Endodermal cell (in vitro differentiated cells): ENCODE results near the gene TAX1BP1. TPM values are rescaled to one million over a fixed set of nuclear protein-coding genes. Genes with fewer than 3 reads are reported as not detected.

Experiments used
- DNase-seq: peaks from one replicate; pipeline ENCODE4 v3.0.0-alpha.2; 2017
- H3K27ac ChIP-seq: 2 replicates; pipeline ENCODE4 v1.5.1; 2013; ENCODE audit warnings: mild to moderate bottlenecking, low read depth, low read length, moderate library complexity
- H3K27me3 ChIP-seq: 2 replicates; pipeline ENCODE4 v1.6.1; 2013; ENCODE audit warnings: mild to moderate bottlenecking, low read length, moderate library complexity; ENCODE audit not compliant: insufficient read depth, control insufficient read depth, poor library complexity, severe bottlenecking
- H3K36me3 ChIP-seq: 2 replicates; pipeline ENCODE4 v1.7.0; 2013; ENCODE audit warnings: mild to moderate bottlenecking, low read length, moderate library complexity; ENCODE audit not compliant: control insufficient read depth, insufficient read depth
- H3K4me1 ChIP-seq: one replicate; pipeline ENCODE4 v1.7.0; 2013; ENCODE audit warnings: low read length; ENCODE audit not compliant: control insufficient read depth, insufficient read depth
- H3K4me3 ChIP-seq: 2 replicates; pipeline ENCODE4 v1.5.1; 2013; ENCODE audit warnings: mild to moderate bottlenecking, low read length, moderate library complexity
- H3K9ac ChIP-seq: 2 replicates; pipeline ENCODE4 v1.6.1; 2013; ENCODE audit warnings: mild to moderate bottlenecking, low read length, moderate library complexity; ENCODE audit not compliant: poor library complexity, severe bottlenecking; ENCODE audit errors: extremely low read depth
- H3K9me3 ChIP-seq: 2 replicates; pipeline ENCODE4 v1.6.1; 2013; ENCODE audit warnings: mild to moderate bottlenecking, low read length, moderate library complexity; ENCODE audit not compliant: control insufficient read depth
- H3K27ac Mint-ChIP-seq: 2 replicates; pipeline ENCODE4 v1.8.0; 2020; ENCODE audit warnings: mixed read lengths
- H3K27me3 Mint-ChIP-seq: 2 replicates; pipeline ENCODE4 v1.8.0; 2021; ENCODE audit warnings: mild to moderate bottlenecking, mixed read lengths; ENCODE audit not compliant: insufficient read depth
- H3K36me3 Mint-ChIP-seq: 2 replicates; pipeline ENCODE4 v1.8.0; 2020; ENCODE audit warnings: low read depth, mixed read lengths
- H3K4me1 Mint-ChIP-seq: 2 replicates; pipeline ENCODE4 v1.8.0; 2020; ENCODE audit warnings: mixed read lengths
- H3K4me3 Mint-ChIP-seq: 2 replicates; pipeline ENCODE4 v1.8.0; 2020; ENCODE audit warnings: mild to moderate bottlenecking, moderate library complexity, mixed read lengths
- H3K9me3 Mint-ChIP-seq: 2 replicates; pipeline ENCODE4 v1.8.0; 2020; ENCODE audit warnings: mild to moderate bottlenecking, mixed read lengths
- WGBS, 2 experiments: methylation state at CpG; one replicate each; pipeline versions ENCODE4 v1.1.5 to v1.1.7; 2013; ENCODE audit warnings: missing lambda C conversion rate in 2 of 2, mixed read lengths in 1 of 2; ENCODE audit not compliant: insufficient coverage in 1 of 2, insufficient read length in 1 of 2; 5-methylcytosine and 5-hydroxymethylcytosine counted together
- total RNA-seq, 2 donors: library from RNA; stranded (reverse); fragmentation: NEBNext Ultra II Directional in 1 of 2; extraction: Animal tissue kit (Norgen Biotek cat#: 25700) in 1 of 2; gene quantifications; 2 replicates in 1 of 2; 3 replicates in 1 of 2; pipeline ENCODE4 v1.2.1, GENCODE V29; 2021
- TF ChIP-seq, protein P1 (sequence below): fragments of 200-600 bp; sonication (generic); conservative IDR thresholded peaks from 2 replicates; pipeline ENCODE4 v1.5.0; 2021; ENCODE audit warnings: antibody characterized with exemption, mild to moderate bottlenecking

Gene TAX1BP1
- total RNA-seq, 2 donors from 2014 or later, result 100 to 114 TPM

DNA sequence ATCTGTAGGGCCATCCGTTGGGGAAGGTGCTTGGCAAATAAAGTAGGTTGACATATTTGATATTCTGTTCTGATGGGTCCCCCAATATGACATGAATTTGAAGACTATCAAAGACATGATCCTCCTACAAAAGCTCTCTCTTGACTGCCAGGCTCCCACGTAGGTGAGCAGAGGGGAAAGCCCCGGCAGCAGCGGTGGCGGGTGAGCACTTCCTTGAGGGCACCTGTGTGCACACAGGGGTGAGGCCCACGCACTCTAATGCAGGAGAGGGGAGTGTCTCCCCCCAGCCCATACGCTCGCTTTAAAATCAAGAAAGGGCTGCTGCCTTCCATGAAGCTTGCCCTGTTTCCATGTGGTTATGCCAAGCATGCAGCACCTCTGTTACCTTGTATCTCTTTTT, 100.4 kb downstream of the TAX1BP1 start:
- peaks cover 9% of the 10 kb centered on the region for H3K36me3 ChIP-seq
- peaks cover 9% of the 10 kb centered on the region for H3K4me1 ChIP-seq
- peaks cover 27% of the 10 kb centered on the region for H3K36me3 Mint-ChIP-seq
- H3K27me3 ChIP-seq, result no peaks in the 10 kb centered on the region
- DNase-seq, result no peak
- 95 to 100% methylated on average over 7 to 8 of the region's 8 CpGs for WGBS, 2 experiments
- H3K4me3 ChIP-seq, result no peak overlapping the region
- no peaks in the 10 kb centered on the region for H3K27me3 Mint-ChIP-seq
- no peaks in the 10 kb centered on the region for H3K9me3 ChIP-seq
- H3K4me3 Mint-ChIP-seq, result no peak overlapping the region
- peaks cover 18% of the 10 kb centered on the region for H3K4me1 Mint-ChIP-seq
- H3K9ac ChIP-seq, result no peak overlapping the region
- no peak overlapping the region for H3K27ac Mint-ChIP-seq
- no peak overlapping the region for H3K27ac ChIP-seq
- TF ChIP-seq, protein P1, sequence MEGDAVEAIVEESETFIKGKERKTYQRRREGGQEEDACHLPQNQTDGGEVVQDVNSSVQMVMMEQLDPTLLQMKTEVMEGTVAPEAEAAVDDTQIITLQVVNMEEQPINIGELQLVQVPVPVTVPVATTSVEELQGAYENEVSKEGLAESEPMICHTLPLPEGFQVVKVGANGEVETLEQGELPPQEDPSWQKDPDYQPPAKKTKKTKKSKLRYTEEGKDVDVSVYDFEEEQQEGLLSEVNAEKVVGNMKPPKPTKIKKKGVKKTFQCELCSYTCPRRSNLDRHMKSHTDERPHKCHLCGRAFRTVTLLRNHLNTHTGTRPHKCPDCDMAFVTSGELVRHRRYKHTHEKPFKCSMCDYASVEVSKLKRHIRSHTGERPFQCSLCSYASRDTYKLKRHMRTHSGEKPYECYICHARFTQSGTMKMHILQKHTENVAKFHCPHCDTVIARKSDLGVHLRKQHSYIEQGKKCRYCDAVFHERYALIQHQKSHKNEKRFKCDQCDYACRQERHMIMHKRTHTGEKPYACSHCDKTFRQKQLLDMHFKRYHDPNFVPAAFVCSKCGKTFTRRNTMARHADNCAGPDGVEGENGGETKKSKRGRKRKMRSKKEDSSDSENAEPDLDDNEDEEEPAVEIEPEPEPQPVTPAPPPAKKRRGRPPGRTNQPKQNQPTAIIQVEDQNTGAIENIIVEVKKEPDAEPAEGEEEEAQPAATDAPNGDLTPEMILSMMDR, result no peak
- no peaks in the 10 kb centered on the region for H3K9me3 Mint-ChIP-seq

DNA sequence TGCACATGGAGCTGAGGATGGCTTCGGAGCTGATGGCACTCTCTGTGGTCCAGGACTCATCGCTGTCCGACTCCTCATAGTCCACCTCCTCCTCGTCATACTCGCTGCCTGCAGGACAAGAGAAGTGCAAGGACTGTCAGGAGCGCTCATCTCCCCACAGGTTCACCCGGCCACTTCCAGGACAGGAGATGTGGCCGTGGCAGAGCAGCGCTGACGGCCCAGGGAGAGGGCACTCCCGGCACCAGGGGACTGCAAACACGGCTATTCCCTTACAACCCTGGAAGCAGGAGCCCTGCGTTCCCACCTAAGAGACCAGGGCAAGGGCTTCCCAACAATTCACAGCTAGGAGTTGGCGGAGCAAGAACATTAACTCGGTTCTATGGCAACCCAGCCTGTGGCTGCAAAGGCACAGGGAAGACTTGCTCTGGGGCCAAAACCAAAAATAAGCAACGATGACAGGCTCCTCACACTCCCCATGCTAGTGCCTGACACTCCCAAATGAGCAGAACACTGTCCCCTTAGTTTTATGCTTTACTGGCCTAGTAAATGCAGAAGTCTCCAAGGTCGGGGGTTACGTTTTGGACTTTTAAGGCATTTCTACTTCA, 100.9 kb downstream of the TAX1BP1 start:
- no peaks in the 10 kb centered on the region for H3K27me3 ChIP-seq
- no peak for DNase-seq
- WGBS, 2 experiments, result 95 to 98% methylated on average over 15 to 18 of the region's 18 CpGs
- no peak overlapping the region for H3K4me3 Mint-ChIP-seq
- peaks cover 9% of the 10 kb centered on the region for H3K4me1 ChIP-seq
- peaks cover 15% of the 10 kb centered on the region for H3K4me1 Mint-ChIP-seq
- no peak overlapping the region for H3K4me3 ChIP-seq
- H3K36me3 Mint-ChIP-seq, result peaks cover 26% of the 10 kb centered on the region
- no peaks in the 10 kb centered on the region for H3K9me3 Mint-ChIP-seq
- H3K9ac ChIP-seq, result no peak overlapping the region
- no peaks in the 10 kb centered on the region for H3K9me3 ChIP-seq
- H3K36me3 ChIP-seq, result peaks cover 9% of the 10 kb centered on the region
- TF ChIP-seq, protein P1, result no peak
- no peaks in the 10 kb centered on the region for H3K27me3 Mint-ChIP-seq
- no peak overlapping the region for H3K27ac Mint-ChIP-seq
- no peak overlapping the region for H3K27ac ChIP-seq

DNA sequence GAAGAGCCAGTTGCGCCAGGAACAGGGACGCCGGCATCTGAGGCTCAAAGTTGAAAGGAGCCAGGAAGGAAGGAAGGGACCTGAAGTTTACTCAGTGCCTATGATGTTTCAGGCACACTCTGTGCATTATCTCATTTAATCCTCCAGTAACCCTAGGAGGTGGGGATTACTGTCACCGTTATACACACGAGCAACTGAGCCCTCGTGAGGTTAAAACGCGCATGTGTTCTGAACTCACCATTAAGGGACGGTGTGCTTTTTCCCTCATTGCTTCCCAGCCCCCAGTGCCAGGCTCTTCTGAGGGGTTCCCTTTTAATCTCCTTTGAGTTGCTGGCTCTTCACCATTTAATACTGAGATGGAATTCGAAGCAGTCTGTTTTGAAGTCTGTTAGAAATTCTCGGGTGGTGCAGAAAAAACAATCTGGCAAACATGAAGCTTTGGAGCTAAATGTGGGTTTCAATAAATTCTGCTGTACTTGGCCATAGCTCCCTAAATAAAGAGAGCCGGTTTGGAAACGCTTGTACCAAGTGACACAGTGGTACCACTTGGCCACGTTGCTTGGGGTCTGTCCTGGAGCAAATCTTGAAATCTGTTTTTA, 102.2 kb downstream of the TAX1BP1 start:
- Histone ChIP-seq H3K27ac (no peak overlapping the region), H3K27me3 (no peaks in the 10 kb centered on the region), H3K9ac (no peak overlapping the region), H3K4me1 (peaks cover 9% of the 10 kb centered on the region), H3K4me3 (no peak overlapping the region), H3K36me3 (peaks cover 9% of the 10 kb centered on the region), H3K9me3 (no peaks in the 10 kb centered on the region)
- Mint-ChIP-seq H3K4me3 (no peak overlapping the region), H3K27me3 (no peaks in the 10 kb centered on the region), H3K27ac (no peak overlapping the region), H3K36me3 (peaks cover 23% of the 10 kb centered on the region), H3K4me1 (peaks cover 15% of the 10 kb centered on the region), H3K9me3 (no peaks in the 10 kb centered on the region)
- WGBS, 2 experiments, result 73 to 77% methylated on average over 10 to 14 of the region's 14 CpGs
- DNase-seq, result no peak
- TF ChIP-seq, protein P1, result peak; percentile 28
